Stimulated activated CD8-positive, alpha-beta memory T cell treated with anti-CD3 and anti-CD28 coated beads, Interleukin-15, amount 100 ng/mL, for 1 hour (primary cell): ENCODE data around the gene AMPH.

ENCODE experiments used
- DNase-seq: peaks from one replicate; pipeline ENCODE4 v3.0.0-alpha.2; 2020; ENCODE audit warnings: low read depth

AMPH gene

DNA sequence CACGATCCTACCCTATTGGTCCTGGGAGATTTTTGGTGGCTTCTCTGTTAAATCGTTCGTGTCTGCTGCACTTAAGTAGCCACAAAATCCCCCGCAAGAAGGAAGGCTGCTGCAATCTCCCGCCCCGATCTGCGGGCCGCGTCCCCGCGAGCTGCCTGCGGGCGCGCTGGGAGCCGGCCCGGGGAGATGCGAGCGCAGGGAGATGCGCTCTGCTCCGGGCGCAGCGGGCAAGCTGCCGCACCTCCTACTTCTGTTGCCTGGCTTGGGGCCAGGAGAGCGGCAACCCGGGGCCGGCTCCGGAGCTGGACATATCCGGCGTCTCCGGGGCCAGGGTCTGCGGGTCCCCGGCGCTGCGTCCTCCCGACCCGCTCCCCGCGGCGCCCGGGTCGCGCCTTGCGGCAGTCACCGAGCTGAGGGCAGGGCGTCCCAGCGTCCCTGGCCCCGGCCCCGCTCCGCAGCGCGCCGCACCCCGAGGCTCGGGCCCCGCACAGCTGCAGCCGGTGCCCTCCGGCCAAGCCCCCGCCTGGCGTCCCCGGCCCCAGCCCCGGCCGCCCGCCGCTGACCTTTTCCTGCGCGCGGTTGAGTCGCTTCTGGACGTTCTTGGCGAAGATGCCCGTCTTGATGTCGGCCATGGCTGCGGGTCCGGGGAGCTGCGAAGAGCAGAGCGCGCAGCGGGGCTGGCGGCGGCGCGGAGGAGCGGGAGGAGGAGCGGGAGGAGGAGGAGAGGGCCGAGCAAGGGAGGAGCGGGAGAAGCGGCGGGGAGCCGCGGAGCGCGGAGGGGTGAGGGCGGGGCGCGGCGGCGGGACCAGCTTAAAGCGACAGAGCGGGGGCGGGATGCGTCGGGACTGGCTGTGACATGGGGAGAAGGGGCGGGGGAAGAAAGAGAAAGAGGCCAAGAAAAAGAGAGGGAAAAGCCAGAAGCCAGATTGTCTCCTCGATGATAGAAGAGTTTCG, at the start of gene AMPH:
TSS of gene AMPH (minus strand) at position 654 of the 954 bp plus-strand sequence. CDS start at position 632, 22 bp downstream.
- DNase-seq, result no peak

DNA sequence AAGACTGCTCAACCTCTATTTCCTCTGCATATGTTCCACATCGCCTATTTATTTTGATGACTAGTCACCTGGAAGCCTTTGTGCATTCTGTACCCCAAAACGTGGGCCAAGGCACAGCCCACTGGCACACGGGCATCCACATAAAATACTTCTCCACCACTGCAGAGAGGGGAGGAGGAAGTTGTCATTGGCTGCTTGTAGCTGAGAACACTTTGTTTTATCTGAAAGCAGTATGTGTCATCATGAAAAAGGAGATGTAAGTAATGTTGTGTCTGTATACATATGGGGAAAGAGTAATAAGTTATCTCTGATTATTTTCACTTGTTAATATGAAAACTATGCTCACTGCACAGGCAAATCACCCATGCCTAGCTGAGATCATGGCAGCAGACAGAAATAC, 48.2 kb upstream of the AMPH start:
- DNase-seq, result no peak

DNA sequence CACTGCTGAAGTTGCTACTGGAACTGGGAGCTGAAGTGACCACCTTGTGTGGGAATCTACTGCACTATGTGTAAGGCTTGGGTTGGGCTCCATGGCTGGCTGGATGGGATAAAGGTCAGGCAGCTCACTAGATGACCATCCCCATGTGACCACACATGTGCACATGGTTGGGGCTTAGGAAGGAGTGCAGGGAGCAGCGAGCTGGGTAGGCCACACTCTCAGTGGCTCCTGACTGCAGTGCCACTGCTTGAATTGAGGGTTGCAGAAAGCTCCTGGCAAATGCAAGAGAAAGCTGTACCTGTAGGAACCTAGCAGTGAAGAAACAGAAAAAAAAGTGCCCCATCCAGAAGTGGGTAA, 47.5 kb upstream of the AMPH start:
- DNase-seq, result no peak

DNA sequence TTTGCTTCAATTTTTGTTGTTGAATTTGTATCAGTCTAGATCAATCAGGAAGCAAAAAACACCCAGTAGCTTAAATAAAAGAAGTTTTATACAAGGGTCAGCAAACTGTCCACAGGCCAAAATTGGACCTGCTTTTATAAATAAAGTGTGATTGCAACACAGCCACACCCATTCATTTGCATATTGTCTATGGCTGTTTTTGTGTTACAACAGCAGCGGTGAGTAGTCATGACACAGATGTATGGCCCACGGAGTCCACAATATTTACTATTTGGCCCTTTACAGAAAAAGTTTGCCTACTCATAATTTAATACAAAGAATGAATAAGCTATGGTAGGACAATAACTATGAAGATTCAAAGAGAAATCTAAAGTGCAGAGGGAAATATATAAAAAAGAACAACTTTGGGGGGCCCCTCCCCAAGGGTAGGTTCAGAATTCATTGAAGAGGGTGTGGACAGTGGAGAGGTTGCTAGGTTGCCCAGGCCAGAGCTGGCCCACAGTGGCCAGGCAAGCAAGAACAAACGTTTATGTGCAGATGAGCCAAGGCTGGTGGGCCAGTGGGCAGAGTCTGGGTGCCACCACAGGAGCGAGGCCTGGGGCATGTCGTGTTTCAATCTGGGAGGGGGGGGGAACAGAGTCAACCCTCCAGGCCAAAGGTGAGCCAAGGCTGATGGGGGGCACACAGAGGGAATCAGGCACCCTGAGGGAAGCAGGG, 47.0 kb upstream of the AMPH start:
- no peak for DNase-seq

DNA sequence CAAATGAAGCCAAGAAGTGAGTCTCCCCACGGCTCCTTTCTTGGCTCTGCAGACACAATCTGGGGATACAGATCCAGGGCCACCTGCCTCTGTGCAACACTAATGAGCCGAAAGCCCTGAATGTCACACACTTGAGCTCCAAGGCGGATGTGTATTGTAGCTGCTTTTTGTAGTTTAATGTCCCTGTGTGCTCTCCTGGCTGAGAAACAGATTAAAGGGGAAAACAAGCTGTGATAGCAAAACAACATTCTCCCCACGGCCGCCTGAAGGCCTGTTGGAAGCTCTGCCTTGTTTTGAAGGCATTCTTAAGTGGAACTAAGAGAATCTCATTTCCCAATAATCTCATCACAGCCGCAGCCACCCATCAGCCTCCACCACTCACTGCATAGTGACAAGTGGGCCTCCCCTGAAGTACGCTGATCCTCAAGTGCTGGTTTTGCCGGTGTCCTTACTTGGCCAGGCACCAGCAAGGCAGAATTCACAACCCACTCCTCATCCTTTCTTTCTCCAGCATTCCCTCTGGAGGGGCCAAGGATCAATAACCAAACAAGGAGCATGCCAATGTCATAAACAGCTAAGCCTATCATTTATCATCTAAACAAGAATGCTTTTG, 44.4 kb upstream of the AMPH start:
- DNase-seq, result no peak

DNA sequence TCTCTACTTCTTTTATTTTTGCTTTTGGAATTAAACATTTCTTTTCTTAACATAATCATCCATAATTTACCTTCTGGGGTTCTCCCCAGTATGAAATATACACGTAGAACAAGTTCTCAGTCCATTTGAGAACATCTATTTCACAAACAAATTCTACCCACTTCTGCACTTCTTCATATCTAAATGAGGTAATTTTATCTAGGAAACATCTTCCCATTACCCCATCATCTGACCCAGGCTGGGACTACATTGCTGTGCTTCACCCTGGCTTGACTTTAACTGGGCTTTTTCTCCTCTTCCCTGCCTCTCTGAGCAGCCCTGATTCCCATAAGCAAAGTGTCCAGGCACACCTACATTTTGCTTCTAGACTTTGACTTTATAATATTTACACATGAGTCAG, 43.3 kb upstream of the AMPH start:
- DNase-seq, result no peak

DNA sequence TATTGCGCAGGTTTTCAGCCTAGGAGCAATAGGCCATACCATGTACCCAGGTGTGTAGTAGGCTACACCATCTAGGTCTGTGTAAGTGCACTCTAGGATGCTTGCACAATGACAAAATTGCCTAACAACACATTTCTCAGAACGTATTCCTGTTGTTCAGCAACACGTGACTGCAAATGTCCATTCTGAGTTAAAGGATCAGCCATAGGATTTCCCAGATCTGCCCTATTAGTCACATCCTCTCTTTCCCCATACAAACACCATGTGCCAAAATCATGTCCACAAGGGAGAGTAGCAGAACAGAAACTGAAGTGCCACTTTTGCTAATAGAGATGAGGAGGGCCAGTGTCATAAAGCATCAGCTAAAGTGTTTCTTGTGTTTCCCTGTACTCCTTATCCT, 42.6 kb upstream of the AMPH start:
- no peak for DNase-seq

DNA sequence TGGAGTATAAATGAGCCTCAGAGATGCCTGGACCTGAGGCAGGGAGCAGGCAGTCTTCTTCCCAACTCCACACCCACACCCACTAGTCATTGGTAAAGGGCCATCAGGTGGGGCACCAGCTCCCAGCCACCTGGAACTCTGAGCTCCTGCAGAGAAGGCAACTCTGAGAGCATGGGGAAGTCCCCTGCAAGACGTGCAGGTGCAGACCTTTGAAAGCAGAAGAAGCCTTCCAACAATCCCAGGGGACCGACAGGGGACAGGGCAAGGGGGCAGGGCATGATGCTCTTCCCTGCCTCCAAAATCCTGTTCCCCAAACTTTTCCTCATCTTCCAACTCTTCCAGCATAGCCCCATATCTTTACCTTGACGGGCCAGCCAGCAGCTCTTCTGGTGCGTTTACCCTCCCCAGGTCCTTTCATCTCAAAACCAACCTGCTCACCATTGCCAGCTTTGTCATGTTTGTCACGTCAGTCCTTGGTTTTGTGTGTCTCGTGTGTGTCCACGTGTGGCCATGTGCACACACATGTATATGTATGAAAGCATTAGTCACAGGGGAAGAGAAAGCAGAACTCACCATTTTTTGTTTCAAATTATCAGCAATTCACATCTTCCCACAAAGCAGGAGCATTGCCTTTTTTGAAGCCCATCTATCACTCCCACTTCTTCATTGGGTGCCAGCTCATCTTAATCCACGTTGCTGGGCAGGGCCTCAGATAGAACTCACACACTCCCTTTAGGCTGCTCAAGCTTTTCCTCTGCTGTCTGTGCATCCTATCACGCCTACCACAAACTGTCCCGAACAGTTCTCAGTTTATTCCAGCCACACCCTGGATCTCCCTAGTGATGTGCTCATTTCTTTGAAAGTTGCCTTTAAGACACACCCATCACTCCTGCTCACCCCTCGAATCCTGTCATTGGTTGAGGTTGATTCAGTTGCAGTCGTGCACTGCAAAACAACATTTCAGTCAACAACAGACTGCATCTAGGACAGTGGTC, 41.0 kb upstream of the AMPH start:
- DNase-seq, result no peak

DNA sequence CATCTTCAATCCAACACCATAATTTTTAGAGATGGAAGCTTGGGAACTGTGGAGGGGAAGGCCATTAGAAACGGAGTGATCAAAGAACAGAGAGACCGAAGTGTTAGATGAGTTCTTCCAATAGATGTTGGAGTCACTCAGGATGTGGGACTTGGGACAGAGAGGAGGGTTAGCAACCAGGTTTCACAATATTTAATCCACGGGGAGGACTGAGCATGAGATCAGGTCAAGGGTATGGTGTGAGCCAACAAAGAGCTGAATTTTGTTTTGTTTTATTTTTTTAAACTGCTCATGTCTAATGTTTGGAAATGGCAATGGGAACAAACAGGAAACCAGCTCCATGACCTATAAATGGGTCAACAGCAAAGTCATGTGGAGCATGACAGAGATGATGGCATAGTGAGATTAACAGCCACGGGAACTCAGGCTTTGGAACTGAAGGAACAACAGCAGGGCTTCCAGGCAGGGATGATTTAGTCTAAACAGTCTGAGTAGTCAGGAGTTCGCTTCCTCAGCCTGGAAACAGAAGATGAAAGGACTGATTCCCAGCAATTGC, 38.9 kb upstream of the AMPH start:
- no peak for DNase-seq

DNA sequence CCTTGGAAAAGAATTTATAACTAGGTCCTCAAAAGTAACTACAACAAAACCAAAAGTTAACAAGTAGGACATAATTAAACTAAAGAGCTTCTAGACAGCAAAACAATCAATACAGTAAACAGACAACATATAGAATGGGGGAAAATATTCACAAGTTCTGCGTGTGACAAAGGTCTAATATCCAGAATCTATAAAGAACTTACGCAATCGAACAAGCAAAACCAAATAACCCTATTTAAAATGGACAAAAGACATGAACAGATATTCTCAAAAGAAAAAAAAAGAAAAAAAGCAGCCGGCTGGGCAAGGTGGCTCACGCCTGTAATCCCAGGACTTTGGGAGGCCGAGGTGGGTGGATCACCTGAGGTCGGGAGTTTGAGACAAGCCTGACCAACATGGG, 33.8 kb upstream of the AMPH start:
- no peak for DNase-seq

DNA sequence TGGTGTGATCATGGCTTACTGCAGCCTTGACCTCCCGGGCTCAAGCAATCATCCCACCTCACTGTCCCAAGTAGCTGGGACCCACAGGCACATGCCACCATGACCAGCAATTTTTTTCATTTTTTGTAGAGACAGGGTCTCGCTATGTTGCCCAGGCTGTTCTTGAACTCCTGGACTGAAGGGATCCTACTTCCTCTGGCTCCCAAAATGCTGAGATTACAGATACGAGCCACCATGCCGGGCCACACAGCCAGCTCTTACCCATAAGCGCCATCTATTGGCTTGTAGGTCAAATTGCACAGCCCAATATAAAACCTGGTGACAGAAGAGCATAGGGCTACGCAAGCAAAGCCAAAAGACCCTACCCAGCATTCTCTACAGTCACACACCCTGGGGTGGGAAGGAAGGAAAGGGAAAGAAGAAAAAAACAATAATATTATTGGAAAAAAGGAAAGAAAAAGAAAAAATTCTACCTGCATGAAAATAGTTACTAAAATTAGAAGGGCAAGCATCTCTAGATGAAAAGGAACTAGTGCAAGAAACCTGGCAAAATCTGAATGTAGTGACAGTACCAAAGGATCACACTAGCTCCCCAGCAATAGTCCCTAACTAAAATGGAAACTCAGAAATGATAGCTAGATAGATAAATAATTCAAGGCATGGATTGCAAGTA, 29.4 kb upstream of the AMPH start:
- DNase-seq, result no peak

DNA sequence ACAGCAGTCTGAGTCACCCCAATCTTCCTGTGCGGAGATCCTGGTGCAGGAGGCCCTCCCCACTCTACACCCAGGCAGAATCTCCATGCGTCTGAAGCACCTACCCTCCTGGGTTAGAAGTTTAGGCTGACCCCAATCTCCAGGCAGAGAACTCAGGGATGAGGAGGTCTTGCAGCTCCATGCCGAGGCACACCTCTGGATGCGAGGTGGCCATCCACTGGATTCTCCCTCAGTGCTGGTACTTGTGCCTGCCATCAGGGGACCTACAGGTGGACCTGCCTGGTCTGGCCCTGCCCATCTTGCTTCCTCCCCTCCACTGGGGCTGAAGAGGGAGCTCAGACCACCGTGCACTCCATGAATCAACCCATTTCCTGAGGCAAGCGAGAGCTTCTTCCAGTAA, 28.8 kb upstream of the AMPH start:
- no peak for DNase-seq

DNA sequence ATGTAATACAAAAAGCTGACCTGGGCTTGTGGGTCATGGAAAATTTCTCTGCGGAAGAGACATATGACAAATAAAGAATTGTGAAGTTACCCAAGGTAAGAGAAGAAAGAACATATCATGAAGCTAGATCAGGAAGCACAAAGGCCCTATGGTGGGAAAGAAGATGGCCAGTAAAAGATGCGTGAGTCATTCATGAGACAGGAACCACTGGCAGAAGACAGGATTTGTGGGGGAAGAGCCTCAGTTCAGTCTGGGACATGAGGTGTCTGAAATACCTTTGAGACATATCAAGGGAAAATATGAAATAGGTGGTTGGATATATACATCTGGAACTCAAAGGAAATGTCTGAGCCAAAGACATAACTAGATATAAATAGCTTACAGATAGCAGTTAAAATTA, 27.7 kb upstream of the AMPH start:
- no peak for DNase-seq

DNA sequence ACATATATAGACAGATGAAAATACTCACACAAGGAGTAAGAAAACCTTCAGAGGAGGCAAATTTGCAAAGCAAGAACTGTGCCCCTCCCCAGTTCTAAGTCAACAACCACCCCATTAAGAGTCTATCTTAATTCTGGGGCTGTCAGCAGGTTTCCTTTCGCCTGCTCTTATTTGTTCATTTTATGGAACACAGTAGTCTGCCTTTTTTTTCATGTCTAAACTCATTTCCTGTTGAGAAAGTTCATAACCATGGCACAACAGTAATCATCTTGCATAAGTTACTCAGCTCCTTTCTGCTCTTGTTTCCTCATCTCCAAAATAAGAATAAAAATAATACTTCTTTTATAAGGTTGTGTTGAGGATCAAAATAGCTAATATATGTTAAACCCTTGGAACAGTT, 25.8 kb upstream of the AMPH start:
- no peak for DNase-seq

DNA sequence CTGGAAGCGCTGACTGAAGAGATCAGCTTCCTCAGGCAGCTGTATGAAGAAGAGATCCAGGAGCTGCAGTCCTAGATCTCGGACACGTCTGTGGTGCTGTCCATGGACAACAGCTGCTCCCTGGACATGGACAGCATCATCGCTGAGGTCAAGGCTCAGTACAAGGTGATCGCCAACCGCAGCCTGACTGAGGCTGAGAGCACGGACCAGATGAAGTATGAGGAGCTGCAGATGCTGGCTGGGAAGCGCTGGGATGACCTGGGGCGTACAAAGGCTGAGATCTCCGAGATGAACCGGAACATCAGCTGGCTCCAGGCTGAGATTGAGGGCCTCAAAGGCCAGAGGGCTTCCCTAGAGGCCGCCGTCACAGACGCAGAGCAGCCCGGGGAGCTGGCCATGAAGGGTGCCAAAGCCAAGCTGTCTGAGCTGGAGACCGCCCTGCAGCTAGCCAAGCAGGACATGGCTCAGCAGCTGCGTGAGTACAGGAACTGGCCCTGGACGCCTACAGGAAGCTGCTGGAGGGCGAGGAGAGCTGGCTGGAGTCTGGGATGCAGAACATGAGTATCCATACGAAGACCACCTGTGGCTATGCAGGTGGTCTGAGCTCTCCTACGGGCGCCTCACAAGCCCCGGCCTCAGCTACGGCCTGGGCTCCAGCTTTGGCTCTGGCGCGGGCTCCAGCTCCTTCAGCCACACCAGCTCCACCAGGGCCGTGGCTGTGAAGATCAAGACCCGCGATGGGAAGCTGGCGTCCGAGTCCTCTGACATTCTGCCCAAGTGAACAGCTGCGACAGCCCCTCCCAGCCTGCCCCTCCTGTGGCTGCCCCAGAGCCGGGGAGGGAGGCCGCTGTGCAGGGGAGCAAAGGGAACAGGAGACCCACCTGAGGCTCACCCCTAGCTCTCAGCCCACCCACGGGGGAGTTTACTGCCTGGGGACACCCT, 24.9 kb upstream of the AMPH start:
- DNase-seq, result no peak

DNA sequence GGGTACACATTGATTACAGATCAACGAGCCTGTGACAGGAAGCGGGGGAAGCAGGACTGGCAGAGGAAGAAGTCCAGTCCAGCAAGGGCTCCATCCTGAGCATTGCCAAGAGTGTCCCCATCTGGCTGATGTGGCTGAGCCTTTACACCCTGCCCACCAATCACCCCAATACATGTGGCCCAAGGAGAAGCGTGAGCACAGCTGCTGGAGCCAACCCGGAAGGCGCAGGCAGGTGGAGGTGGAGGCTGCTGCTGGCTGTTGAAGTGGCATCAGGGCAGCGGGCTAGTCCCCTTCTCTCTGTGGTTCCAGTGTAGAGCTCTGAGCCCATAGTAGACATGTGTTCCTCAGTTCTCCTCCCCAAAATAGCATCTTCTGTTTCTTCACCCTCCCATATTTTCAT, 6.8 kb upstream of the AMPH start:
- DNase-seq, result no peak

DNA sequence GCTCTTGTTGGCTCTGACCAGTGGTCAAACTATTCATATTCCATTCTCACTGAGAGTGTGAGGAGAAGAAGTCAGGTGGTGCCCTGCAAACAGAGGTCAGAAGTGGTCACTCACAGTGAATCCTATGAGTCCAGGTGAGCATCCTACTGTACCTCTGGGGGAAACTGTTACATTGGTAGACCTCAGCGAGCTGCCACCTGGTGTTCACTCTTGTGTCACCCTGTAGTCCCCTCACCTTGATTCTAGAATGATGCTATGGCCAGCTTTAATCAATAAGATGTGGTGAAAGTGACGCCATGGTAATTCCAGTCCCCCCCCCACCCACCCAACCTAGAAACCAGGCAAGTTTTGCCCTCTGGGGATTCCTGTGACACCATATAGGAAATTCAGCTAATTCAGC, 1.2 kb upstream of the AMPH start:
- no peak for DNase-seq

DNA sequence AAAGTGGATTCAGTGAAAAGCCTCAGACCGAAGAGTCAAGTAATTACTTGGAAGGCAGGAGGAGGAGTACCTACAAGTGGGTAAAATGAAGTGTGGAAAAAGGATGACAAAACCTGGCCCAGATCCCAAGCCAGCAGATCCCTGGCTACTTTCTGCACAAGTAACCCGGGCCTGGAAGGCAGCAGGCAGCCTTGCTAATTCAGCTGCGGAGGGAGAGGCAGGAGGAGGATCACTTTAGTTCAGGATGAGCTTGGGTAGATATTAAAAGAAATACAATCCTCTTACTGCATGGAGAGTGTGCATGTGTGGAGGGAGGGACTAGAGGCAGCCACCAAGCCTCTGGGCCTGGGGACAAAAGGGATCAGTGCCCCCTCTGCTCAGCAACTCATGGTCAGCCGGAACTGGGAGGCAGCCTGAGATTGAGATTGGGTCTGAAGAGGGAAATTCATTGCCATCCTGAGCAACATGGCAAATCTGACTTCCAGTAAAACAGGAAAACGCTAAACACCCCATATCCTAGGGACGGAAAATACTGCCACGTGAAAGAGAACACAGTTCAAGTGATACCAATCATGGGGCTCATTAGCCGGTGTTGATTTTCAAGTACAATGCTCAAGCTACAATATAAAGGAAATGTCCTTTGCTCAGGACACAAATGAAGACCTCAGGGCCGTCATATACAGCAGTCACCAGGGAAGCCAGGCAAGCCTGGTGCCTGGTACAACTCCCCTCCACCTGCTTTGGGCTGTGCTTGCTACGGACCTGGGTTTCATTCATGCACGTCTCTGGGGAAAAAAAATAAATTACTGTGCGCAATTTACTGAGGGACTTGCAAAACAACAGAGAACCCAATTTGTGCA, 1.3 kb downstream of the AMPH start:
- DNase-seq, result no peak
